Retinal pigment epithelial cell (primary cell): Measurements from ENCODE around the gene GSS.

Experiments used
- DNase-seq: peaks from one replicate; pipeline ENCODE4 v3.0.0-alpha.2; 2010; ENCODE audit warnings: low read depth
- H3K4me3 ChIP-seq: 2 replicates; pipeline ENCODE4 v1.5.1; 2011; ENCODE audit warnings: mild to moderate bottlenecking, low read length, control low read depth, moderate library complexity
- CTCF ChIP-seq: conservative IDR thresholded peaks from 2 replicates; pipeline ENCODE4 v1.5.1; 2011; ENCODE audit warnings: low read depth, low read length, control low read depth, inconsistent platforms

The GSS gene

GRCh38 chr20:34938466-34939163 is 17.0 kb downstream of the GSS start:
- DNase-seq: no peak
- no peak for TF ChIP-seq CTCF
- no peak overlapping the region for H3K4me3 ChIP-seq

- no peak overlapping the region for H3K4me3 ChIP-seq
- DNase-seq: no peak
- no peak for TF ChIP-seq CTCF
Observed at GRCh38 chr20:34931771-34932170, 23.8 kb downstream of the GSS start.

DNA sequence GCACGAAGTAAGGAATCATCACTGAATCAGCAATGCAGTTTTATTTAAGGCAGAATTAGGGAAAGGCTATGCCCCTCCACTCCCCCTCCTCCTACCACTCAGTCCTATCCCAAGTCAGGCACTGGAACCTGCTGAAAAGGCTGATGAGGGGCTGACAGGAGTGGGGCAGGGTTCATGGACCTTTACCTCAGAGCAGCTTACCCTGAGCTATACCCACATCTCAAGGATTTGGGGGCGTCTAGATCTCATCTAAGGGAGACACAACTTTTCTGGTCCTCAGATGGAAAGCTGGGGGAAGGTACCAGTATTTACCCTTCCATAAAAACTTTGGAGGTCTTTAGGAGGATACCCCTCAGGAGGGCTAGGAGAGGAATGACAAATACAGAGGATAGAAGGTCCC is 27.2 kb downstream of the GSS start:
- no peak for DNase-seq
- TF ChIP-seq CTCF: no peak
- no peak overlapping the region for H3K4me3 ChIP-seq

DNA sequence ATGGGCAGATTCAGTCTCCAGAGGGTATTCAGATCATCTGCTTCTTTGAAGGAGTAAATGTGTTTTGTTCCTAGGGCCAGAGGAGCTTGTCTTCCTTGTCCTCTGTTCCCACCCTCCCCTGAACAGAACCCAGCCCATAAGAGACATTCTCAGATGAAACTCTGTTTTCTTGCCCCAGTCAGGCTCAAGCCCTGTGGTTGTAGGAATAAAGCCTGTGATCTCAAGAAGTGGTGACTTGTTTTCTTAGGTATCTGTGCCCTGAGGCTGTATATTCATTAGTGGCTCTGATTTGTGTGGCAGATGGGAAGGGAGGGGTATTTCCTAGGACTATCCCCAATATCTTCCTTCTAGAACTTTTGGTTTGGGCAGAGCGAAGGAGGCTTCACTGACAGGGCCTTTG is 27.9 kb downstream of the GSS start:
- no peak for TF ChIP-seq CTCF
- no peak for DNase-seq

GRCh38 chr20:34926581-34926980 is 29.0 kb downstream of the GSS start:
- H3K4me3 ChIP-seq: no peak overlapping the region
- TF ChIP-seq CTCF: no peak

More for the DNA sequence above, 27.9 kb downstream of the GSS start:
- H3K4me3 ChIP-seq: no peak overlapping the region

DNA sequence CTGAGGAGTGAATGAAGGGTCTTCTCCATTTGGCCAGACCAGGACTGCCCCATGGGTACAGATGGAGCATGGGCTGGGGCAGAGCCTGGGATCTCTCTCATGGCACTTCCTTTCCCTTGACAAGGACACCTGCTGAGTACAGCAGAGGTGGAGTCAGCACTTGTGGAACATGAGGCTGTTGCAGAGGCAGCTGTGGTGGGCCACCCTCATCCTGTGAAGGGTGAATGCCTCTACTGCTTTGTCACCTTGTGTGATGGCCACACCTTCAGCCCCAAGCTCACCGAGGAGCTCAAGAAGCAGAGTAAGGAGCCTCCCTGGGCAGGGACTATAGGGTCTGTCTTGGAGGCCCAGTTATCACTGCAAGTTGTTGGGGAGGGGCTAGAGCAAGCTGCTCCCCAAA is 29.6 kb downstream of the GSS start:
- no peak for DNase-seq
- H3K4me3 ChIP-seq: no peak overlapping the region
- no peak for TF ChIP-seq CTCF

More at GRCh38 chr20:34926581-34926980, 29.0 kb downstream of the GSS start:
- DNase-seq: no peak

DNA sequence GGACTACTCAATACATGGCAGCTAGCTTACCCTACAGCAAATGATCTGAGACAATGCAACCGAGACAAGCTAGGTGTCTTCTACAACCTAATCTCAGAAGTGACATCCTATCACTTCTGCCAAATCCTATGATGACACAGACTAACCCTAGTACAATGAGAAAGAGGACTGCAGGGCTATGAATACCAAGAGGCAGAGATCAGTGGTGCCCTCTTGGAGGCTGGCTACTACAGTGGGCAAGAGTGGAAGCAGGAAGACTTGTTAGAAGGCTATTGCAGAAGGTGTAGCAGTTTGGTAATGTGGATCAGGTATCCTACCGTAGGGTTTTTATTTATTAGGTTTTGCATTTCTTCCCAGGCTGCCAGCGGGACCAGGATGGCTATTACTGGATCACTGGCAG is 30.3 kb downstream of the GSS start:
- no peak overlapping the region for H3K4me3 ChIP-seq
- no peak for TF ChIP-seq CTCF
- no peak for DNase-seq
